Neuron (in vitro differentiated cells): Measurements from ENCODE around the gene TMEM204.

Experiments used
- H2AFZ ChIP-seq: one replicate; pipeline ENCODE4 v1.6.1; 2013; ENCODE audit warnings: low read depth, mild to moderate bottlenecking, inconsistent platforms, low read length, moderate library complexity
- H3K27me3 ChIP-seq: one replicate; pipeline ENCODE4 v1.6.1; 2013; ENCODE audit warnings: low read length; ENCODE audit not compliant: insufficient read depth
- H3K36me3 ChIP-seq: one replicate; pipeline ENCODE4 v1.6.1; 2013; ENCODE audit warnings: low read length; ENCODE audit not compliant: insufficient read depth
- H3K4me1 ChIP-seq: one replicate; pipeline ENCODE4 v1.6.1; 2013; ENCODE audit warnings: low read length; ENCODE audit not compliant: insufficient read depth
- H3K4me3 ChIP-seq: 2 replicates; pipeline ENCODE4 v1.5.1; 2013; ENCODE audit warnings: mild to moderate bottlenecking, low read length, moderate library complexity
- H3K9me3 ChIP-seq: one replicate; pipeline ENCODE4 v1.6.1; 2013; ENCODE audit warnings: low read length

TMEM204 gene

GRCh38 chr16:1533443-1533951, at the start of gene TMEM204:
Gene TMEM204 (plus strand): TSS chr16:1533666. CDS start chr16:1534276, 610 bp downstream.
- Histone ChIP-seq H3K27me3 (no peaks in the 10 kb centered on the region), H2AFZ (no peak within 1 kb of the TSS), H3K4me1 (no peaks in the 10 kb centered on the region), H3K36me3 (no peaks in the 10 kb centered on the region), H3K9me3 (no peaks in the 10 kb centered on the region), H3K4me3 (no peak within 1 kb of the TSS)

GRCh38 chr16:1485847-1486496, 47.5 kb upstream of the TMEM204 start:
- no peaks in the 10 kb centered on the region for H3K4me1 ChIP-seq
- no peak overlapping the region for H3K4me3 ChIP-seq
- no peaks in the 10 kb centered on the region for H3K9me3 ChIP-seq
- peaks cover 3% of the 10 kb centered on the region for H3K27me3 ChIP-seq
- H2AFZ ChIP-seq, result no peak overlapping the region
- no peaks in the 10 kb centered on the region for H3K36me3 ChIP-seq

GRCh38 chr16:1486551-1487390, 46.7 kb upstream of the TMEM204 start:
- Histone ChIP-seq H3K4me3 (no peak overlapping the region), H3K9me3 (no peaks in the 10 kb centered on the region), H3K4me1 (no peaks in the 10 kb centered on the region), H3K36me3 (no peaks in the 10 kb centered on the region), H2AFZ (no peak overlapping the region), H3K27me3 (peaks cover 3% of the 10 kb centered on the region)

GRCh38 chr16:1487395-1488053, 45.9 kb upstream of the TMEM204 start:
- Histone ChIP-seq H3K4me1 (peaks cover 2% of the 10 kb centered on the region), H3K27me3 (peaks cover under 1% of the 10 kb centered on the region), H3K36me3 (no peaks in the 10 kb centered on the region), H3K9me3 (no peaks in the 10 kb centered on the region), H3K4me3 (no peak overlapping the region), H2AFZ (no peak overlapping the region)

- no peaks in the 10 kb centered on the region for H3K36me3 ChIP-seq
- H3K4me1 ChIP-seq, result peaks cover 6% of the 10 kb centered on the region
- no peaks in the 10 kb centered on the region for H3K9me3 ChIP-seq
- H2AFZ ChIP-seq, result no peak overlapping the region
- no peaks in the 10 kb centered on the region for H3K27me3 ChIP-seq
- no peak overlapping the region for H3K4me3 ChIP-seq
Measured at GRCh38 chr16:1488054-1488601, 45.3 kb upstream of the TMEM204 start.

DNA sequence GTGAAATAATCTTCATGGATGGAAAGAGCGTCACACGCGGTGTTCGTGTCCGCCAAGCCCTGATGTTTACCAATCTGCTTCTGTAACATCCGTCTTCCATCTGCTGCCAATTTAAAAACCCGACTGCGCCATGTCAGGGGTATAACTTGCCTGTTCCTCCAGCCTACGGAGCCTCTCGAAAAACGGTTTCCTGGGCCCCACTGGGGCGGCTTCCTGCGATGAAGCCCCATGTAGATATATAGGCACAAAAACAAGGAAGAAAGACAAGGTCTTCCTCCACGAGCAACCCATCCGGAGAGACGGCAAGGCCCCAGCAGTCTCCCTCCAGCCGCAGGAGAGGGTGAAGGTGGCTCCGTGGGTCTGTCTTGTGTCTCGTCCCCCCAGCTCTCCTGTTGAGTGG, 44.8 kb upstream of the TMEM204 start, which contains the start of gene PTX4:
TSS of gene PTX4 (minus strand) at position 326 of the 400 bp plus-strand sequence. CDS start at position 291, 35 bp downstream.
- Histone ChIP-seq H2AFZ (no peak within 1 kb of the TSS), H3K27me3 (no peaks in the 10 kb centered on the region), H3K9me3 (no peaks in the 10 kb centered on the region), H3K4me3 (no peak within 1 kb of the TSS), H3K4me1 (peaks cover 6% of the 10 kb centered on the region), H3K36me3 (no peaks in the 10 kb centered on the region)

DNA sequence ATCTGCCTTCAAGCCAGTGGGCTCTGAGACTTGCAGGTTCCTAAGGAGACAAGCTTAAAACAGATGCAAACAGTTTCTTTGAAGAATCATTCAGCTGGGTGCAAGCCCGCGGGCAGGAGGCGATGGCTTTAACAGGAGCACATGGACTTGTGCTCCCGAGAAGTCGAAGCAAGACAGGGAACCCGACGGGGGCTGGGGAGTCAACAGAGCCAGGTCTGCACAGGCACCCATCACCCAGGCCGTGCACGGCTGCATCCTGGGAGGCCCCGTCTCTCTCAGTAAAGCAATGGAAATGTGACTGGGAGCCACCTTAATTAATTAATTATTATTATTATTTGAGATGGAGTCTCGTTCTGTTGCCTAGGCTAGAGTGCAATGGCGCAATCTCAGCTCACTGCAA, 44.4 kb upstream of the TMEM204 start:
- Histone ChIP-seq H3K27me3 (no peaks in the 10 kb centered on the region), H3K9me3 (no peaks in the 10 kb centered on the region), H3K4me1 (peaks cover 7% of the 10 kb centered on the region)

GRCh38 chr16:1491327-1491726, 42.1 kb upstream of the TMEM204 start:
- Histone ChIP-seq H3K4me1 (peaks cover 15% of the 10 kb centered on the region), H2AFZ (no peak overlapping the region), H3K36me3 (peaks cover 13% of the 10 kb centered on the region), H3K4me3 (no peak overlapping the region), H3K27me3 (no peaks in the 10 kb centered on the region), H3K9me3 (no peaks in the 10 kb centered on the region)

More for the DNA sequence above, 44.4 kb upstream of the TMEM204 start:
- H3K36me3 ChIP-seq, result no peaks in the 10 kb centered on the region
- no peak overlapping the region for H2AFZ ChIP-seq
- no peak overlapping the region for H3K4me3 ChIP-seq

DNA sequence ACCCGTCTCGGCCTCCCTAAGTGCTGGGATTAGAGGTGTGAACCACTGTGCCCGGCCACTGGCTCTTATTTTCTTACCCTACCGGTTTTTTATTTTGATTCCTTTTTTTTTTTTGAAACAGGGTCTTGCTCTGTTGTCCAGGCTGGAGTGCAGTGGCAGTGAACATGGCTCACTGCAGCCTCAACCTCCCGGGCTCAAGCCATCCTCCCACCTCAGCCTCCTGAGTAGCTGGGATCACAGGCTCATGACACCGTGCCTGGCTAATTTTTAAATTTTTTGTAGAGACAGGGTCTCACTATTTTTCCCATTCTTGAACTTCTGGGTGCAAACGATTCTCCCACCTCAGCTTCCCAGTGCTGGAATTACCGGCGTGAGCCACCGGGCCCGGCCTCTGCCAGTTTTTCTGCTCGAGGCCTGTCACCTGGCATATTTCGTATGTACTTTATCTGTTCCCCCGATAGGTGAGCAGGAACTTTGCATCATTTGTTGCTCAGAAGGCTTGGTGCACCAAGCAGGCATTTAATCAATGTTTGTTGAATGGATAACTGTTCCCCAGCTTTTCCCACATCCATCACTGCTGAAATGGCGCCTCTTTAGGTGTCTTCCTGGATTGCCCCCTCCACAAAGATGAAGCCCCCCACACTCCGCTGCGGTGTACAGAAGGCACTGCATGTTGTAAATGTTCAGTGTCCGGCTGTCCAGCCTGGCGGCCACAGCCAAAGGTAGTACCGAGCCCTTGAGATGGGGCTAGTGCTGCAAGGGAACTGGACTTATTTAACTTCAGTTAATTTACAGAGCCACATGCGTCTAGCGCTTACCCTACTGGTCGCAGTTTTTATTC, 41.2 kb upstream of the TMEM204 start:
- peak overlapping the region; percentile 40 for H2AFZ ChIP-seq
- H3K4me3 ChIP-seq, result peak overlapping the region; percentile 54
- no peaks in the 10 kb centered on the region for H3K27me3 ChIP-seq
- peaks cover 22% of the 10 kb centered on the region for H3K36me3 ChIP-seq
- peaks cover 15% of the 10 kb centered on the region for H3K4me1 ChIP-seq
- no peaks in the 10 kb centered on the region for H3K9me3 ChIP-seq

GRCh38 chr16:1492923-1493745, 40.3 kb upstream of the TMEM204 start, which contains the start of gene TELO2:
Gene TELO2 (plus strand): TSS chr16:1493360. CDS start chr16:1494282, 922 bp downstream.
- Histone ChIP-seq H2AFZ (peak within 1 kb of the TSS; percentile 40), H3K4me1 (peaks cover 15% of the 10 kb centered on the region), H3K27me3 (no peaks in the 10 kb centered on the region), H3K4me3 (peak within 1 kb of the TSS; percentile 54), H3K9me3 (no peaks in the 10 kb centered on the region), H3K36me3 (peaks cover 28% of the 10 kb centered on the region)

DNA sequence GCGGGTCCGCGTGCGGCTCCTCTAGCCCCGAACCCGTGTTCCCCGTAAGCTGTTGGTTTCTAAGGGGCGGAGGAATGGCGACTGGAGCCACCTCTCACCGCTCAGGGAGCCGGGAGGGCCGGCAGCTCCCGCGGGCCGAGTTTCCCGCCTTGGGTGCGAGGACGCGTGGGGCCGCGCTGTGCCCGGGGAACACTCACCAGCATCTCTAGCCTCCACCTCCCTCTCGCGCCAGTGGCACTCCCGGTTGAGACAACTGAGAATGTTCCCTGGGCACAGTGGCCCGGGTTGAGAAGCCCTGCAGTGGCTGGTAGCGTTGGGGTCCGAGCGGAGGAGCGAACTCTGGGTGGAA, 39.7 kb upstream of the TMEM204 start:
- Histone ChIP-seq H3K4me3 (peak overlapping the region; percentile 54), H3K9me3 (no peaks in the 10 kb centered on the region), H3K36me3 (peaks cover 28% of the 10 kb centered on the region), H3K27me3 (no peaks in the 10 kb centered on the region), H3K4me1 (peaks cover 15% of the 10 kb centered on the region), H2AFZ (peak overlapping the region; percentile 40)
